ENCODE results near the gene IGFBP6. TPM values are rescaled to one million over a fixed set of nuclear protein-coding genes. Genes with fewer than 3 reads are reported as not detected.

IGFBP6 gene
- polyA plus RNA-seq, 1 donor from 2014 or later: not detected

- Histone ChIP-seq H2AFZ (ENCODE audit: low read depth, low read length) (no peak overlapping the region), H3F3A (ENCODE audit: insufficient read depth, low read length, poor library complexity, severe bottlenecking) (no peaks in the 10 kb centered on the region), H3K36me3 (ENCODE audit: insufficient read depth, low read length) (no peaks in the 10 kb centered on the region), H3K9ac (ENCODE audit: low read length) (no peak overlapping the region), H3K4me2 (ENCODE audit: low read length) (no peak overlapping the region), H3K9me3 (ENCODE audit: low read length) (no peaks in the 10 kb centered on the region), H4K20me1 (ENCODE audit: insufficient read depth) (no peaks in the 10 kb centered on the region), H3K79me2 (replicated peaks; ENCODE audit: insufficient read depth, low read length) (no peaks in the 10 kb centered on the region), H3K27ac (ENCODE audit: low read length) (no peak overlapping the region), H3K9me2 (ENCODE audit: insufficient read depth, low read length) (no peaks in the 10 kb centered on the region), H3K27me3 (ENCODE audit: insufficient read depth, low read depth, low read length) (no peaks in the 10 kb centered on the region), H3K4me3 (ENCODE audit: low read length) (no peak overlapping the region)
- TF ChIP-seq, protein P1, sequence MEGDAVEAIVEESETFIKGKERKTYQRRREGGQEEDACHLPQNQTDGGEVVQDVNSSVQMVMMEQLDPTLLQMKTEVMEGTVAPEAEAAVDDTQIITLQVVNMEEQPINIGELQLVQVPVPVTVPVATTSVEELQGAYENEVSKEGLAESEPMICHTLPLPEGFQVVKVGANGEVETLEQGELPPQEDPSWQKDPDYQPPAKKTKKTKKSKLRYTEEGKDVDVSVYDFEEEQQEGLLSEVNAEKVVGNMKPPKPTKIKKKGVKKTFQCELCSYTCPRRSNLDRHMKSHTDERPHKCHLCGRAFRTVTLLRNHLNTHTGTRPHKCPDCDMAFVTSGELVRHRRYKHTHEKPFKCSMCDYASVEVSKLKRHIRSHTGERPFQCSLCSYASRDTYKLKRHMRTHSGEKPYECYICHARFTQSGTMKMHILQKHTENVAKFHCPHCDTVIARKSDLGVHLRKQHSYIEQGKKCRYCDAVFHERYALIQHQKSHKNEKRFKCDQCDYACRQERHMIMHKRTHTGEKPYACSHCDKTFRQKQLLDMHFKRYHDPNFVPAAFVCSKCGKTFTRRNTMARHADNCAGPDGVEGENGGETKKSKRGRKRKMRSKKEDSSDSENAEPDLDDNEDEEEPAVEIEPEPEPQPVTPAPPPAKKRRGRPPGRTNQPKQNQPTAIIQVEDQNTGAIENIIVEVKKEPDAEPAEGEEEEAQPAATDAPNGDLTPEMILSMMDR (IDR thresholded peaks at IDR 0.05; ENCODE audit: poor library complexity, severe bottlenecking): no peak
- TF ChIP-seq RAD21 (conservative IDR thresholded peaks at IDR 0.05) (no peak), POLR2AphosphoS5 (IDR thresholded peaks at IDR 0.05) (no peak), TAF1 (IDR thresholded peaks at IDR 0.05; ENCODE audit: low read depth) (no peak), EZH2 (IDR thresholded peaks at IDR 0.05; ENCODE audit: borderline replicate concordance, insufficient read depth, low read length, poor library complexity, severe bottlenecking) (no peak), SMC3 (conservative IDR thresholded peaks at IDR 0.05; ENCODE audit: poor library complexity) (no peak), EP300 (conservative IDR thresholded peaks at IDR 0.05; ENCODE audit: poor library complexity, severe bottlenecking) (no peak), MXI1 (conservative IDR thresholded peaks at IDR 0.05; ENCODE audit: poor library complexity, severe bottlenecking) (no peak)
- TF ChIP-seq, protein P2, sequence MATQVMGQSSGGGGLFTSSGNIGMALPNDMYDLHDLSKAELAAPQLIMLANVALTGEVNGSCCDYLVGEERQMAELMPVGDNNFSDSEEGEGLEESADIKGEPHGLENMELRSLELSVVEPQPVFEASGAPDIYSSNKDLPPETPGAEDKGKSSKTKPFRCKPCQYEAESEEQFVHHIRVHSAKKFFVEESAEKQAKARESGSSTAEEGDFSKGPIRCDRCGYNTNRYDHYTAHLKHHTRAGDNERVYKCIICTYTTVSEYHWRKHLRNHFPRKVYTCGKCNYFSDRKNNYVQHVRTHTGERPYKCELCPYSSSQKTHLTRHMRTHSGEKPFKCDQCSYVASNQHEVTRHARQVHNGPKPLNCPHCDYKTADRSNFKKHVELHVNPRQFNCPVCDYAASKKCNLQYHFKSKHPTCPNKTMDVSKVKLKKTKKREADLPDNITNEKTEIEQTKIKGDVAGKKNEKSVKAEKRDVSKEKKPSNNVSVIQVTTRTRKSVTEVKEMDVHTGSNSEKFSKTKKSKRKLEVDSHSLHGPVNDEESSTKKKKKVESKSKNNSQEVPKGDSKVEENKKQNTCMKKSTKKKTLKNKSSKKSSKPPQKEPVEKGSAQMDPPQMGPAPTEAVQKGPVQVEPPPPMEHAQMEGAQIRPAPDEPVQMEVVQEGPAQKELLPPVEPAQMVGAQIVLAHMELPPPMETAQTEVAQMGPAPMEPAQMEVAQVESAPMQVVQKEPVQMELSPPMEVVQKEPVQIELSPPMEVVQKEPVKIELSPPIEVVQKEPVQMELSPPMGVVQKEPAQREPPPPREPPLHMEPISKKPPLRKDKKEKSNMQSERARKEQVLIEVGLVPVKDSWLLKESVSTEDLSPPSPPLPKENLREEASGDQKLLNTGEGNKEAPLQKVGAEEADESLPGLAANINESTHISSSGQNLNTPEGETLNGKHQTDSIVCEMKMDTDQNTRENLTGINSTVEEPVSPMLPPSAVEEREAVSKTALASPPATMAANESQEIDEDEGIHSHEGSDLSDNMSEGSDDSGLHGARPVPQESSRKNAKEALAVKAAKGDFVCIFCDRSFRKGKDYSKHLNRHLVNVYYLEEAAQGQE (IDR thresholded peaks at IDR 0.05; ENCODE audit: borderline replicate concordance): no peak
These were observed 48.6 kb upstream of the IGFBP6 start for GRCh38 chr12:53048780-53049401.

DNA sequence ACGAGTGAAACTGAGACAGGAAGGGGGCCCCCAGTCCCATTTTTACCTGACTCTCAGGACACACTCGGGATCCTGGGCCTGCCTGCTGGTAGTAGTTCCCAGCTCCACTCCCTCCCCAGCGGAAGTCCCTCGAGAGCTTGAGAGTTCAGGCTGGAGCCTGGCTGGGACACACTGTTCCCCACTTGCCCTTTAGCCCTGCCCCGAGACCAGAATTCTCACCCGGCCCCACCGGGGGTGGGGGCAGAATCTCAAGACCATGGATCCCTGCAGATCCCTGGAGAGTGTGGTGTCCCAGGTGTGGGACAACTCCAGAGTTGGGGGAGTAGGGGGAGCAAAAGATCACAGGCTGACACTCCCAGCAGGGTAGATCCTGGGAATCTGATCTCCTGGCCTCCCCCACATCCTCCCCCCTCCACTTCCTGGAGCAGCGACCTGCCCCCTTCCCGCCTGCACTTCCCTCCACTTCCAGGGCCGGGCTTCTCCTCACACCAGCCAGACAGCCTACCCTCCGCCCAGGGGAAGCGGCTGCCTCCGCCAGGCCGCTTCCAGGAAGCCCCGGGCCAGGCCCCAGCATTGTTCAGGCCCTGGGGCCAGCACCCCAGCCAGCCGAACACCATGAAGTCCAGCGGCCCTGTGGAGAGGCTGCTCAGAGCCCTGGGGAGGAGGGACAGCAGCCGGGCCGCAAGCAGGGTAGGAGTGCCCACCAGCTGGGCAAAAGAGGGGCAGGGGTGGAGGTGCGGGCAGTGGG is 47.7 kb upstream of the IGFBP6 start, which contains the start of gene TNS2:
Gene TNS2 (plus strand): TSS at position 495 of the 748 bp plus-strand sequence. CDS start 121 bp downstream, at position 616.
- Histone ChIP-seq H3K27me3 (ENCODE audit: insufficient read depth, low read depth, low read length) (no peaks in the 10 kb centered on the region), H3K27ac (ENCODE audit: low read length) (no peak within 1 kb of the TSS), H3K79me2 (replicated peaks; ENCODE audit: insufficient read depth, low read length) (no peaks in the 10 kb centered on the region), H3K9me3 (ENCODE audit: low read length) (no peaks in the 10 kb centered on the region), H4K20me1 (ENCODE audit: insufficient read depth) (no peaks in the 10 kb centered on the region), H3K9ac (ENCODE audit: low read length) (no peak within 1 kb of the TSS), H3K9me2 (ENCODE audit: insufficient read depth, low read length) (no peaks in the 10 kb centered on the region), H3F3A (ENCODE audit: insufficient read depth, low read length, poor library complexity, severe bottlenecking) (no peaks in the 10 kb centered on the region), H3K36me3 (ENCODE audit: insufficient read depth, low read length) (no peaks in the 10 kb centered on the region), H2AFZ (ENCODE audit: low read depth, low read length) (no peak within 1 kb of the TSS), H3K4me2 (ENCODE audit: low read length) (no peak within 1 kb of the TSS), H3K4me3 (ENCODE audit: low read length) (no peak within 1 kb of the TSS)
- no peak for TF ChIP-seq SMC3 (conservative IDR thresholded peaks at IDR 0.05; ENCODE audit: poor library complexity)
- TF ChIP-seq TAF1 (IDR thresholded peaks at IDR 0.05; ENCODE audit: low read depth): no peak
- TF ChIP-seq, protein P1 (IDR thresholded peaks at IDR 0.05; ENCODE audit: poor library complexity, severe bottlenecking): no peak

Data from neural cell (in vitro differentiated cells).